ENCODE results near the gene CNIH2.

The CNIH2 gene

DNA sequence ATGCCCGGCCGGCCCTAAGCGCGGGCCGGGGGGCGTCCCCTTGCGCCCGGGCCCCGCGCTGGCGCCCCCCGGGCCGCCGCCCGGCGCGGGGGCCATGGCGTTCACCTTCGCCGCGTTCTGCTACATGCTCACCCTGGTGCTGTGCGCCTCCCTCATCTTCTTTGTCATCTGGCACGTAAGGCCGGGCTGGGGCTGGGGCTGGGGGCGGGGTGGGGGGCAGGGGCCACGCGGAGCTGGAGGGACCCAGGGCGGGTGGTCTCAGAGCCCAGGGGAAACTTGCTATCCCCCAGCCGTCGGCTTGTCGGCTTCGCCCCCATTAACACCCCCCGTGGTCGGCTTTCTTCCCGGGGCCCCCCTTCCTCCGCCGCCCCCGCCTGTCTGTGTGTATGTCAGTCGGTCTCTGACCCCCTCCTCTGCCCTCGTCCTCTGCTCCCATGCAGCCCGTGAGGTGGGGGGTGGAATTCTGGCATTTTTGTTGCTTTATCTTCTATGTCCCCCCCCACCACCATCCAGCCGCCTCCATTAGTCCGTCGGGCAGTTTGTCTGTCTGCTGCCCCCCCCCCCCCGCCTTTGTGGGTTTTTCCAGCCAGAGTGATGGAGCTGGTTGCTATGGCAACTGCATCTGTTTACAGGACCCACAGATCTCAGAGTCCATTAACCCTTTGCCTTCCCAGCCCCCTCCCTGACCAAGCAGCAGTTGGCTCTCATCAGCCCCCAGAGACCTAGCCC lies 552 bp downstream of the CNIH2 start:
- DNase-seq, result peak in 2 of 3 experiments; percentile 51 to 76

DNA sequence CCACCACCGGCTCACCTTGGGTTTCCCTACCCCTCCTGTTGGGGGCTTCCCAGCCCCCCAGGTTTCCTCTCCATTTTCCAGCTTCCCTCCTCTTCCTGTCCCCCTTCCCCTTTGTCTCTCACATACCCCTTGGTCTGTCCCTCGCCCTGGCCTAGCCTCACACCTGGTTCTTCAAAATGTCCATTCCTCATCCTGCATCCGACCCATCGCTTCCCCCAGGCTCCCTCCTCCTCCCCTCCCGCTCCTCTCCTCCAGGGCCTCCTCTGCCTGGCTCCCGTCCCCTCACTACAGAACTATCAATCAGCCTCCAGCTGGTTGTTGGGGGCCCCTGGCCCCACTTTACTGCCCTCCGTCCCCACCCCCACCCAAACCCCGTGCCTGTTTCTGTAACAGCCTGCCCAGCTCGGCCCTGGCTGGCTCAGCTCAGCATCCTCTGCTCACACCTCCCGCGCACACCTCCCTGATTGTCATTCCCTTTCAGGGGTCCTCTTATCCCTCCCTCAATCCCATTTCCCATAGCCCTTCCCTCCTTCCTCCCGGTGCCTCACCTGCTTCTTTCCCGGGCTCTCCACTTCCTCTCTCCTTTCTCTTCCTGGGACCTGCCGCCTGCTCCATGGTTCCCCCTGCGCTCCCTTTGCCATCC lies 1.2 kb downstream of the CNIH2 start:
- no peak for DNase-seq

DNA sequence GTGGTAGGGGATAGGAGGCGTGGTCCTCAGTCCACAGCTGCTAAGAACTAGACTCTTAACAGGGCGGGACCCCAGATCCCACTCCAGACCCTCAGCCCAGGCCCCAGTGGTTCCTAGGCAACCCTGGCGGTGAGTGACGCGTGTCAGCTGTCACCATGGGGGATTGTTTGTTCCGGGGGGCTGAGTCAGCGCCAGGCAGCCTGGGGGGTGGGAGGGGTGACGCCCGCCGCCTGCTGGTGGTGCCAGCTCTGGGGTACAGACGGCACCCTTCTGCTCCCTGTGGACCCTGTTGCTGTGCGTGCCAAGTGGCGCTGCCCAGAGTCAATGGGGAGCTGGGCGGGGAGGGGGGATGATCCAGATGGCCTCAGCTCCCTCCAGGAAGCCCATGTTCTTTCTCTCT lies 2.5 kb downstream of the CNIH2 start:
- peak in 2 of 3 experiments; percentile 27 to 61 for DNase-seq

DNA sequence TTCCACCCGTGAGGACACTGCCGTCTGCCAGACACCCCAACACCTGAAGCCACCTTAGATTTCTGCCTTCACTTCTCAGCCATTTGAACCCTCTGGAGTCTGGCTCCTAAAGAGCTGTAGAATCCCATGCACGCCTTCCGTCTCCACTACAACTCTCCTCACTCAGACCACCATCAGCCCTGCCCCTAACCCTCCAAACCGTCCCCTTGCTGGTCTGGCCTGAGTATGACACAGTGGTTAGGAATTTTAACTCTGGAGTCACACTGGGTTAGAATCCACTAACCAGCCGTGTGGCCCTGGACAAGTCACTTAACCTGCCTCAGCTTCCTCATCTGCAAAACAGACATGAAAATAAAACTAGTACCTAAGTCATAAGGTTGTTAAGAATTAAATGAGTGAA lies 3.0 kb downstream of the CNIH2 start:
- DNase-seq, result no peak

DNA sequence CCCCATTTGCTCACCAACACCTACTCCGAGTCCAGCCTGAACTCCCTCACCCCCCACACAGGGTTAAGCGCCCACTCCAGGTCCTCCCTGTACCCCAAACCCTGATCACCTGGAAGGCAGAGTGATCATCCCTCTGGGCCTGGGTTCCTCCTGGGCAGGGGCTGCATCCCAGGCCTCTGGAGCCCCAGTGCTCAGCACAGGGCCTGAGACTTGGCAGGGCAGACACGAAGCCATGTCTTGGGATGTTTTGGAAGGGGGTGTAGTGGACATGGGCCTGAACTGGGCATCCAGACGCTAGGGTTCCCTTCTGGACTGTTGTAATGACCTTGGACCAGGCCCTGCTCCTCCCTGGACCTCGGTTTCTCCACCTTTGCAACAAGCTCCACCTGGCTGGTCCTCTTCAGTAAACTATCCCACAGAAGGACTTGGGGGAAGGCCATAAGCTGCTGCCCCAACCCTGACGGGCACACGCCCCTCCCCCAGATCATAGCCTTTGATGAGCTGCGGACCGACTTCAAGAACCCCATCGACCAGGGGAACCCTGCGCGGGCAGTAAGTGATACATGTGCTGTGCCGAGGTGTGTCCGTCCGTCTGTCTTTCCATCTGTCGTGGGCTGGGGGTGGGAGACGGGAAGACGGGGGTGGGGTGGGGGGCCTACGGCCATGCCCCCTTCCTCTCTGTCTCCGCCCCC lies 3.9 kb downstream of the CNIH2 start:
- no peak for DNase-seq

DNA sequence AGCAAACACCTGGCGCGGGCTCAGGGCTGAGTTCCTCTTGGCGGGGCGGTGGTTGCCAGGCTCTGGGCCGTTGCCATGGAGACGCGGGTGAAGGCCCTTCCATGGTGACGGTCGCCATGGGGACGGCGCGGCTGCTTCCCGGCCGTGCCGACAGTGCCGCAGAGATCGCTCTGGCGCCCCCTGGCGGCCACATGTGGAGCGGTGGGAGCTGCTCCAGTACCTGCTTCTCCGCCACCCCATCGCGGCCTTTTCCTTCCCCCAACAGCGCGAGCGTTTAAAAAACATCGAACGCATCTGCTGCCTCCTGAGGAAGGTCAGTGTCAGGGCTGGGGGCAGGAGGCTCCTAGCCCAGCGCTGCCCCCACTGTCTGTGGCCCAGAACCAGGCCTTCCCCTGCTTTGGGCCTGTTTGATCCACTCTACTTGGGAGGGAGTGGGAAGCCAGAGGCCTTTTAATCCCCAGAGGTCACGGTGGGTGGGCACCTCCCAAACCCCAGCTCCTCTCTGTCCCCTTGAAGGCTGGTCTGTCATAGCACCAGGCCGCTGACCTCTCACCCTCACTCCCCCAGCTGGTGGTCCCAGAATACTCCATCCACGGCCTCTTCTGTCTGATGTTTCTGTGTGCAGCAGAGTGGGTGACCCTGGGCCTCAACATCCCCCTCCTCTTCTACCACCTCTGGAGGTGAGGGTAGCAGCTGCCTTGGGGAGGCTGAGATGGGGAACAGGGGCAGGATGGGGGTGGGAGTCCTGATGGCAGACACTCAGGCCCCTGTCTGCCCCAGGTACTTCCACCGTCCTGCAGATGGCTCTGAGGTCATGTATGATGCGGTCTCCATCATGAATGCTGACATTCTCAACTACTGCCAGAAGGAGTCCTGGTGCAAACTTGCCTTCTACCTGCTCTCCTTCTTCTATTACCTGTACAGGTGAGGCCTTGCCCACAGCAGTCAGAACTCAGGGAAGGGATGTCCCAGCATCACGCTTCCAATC lies 4.8 kb downstream of the CNIH2 start:
- DNase-seq, result peak; percentile 98 to 99 (median 99)

DNA sequence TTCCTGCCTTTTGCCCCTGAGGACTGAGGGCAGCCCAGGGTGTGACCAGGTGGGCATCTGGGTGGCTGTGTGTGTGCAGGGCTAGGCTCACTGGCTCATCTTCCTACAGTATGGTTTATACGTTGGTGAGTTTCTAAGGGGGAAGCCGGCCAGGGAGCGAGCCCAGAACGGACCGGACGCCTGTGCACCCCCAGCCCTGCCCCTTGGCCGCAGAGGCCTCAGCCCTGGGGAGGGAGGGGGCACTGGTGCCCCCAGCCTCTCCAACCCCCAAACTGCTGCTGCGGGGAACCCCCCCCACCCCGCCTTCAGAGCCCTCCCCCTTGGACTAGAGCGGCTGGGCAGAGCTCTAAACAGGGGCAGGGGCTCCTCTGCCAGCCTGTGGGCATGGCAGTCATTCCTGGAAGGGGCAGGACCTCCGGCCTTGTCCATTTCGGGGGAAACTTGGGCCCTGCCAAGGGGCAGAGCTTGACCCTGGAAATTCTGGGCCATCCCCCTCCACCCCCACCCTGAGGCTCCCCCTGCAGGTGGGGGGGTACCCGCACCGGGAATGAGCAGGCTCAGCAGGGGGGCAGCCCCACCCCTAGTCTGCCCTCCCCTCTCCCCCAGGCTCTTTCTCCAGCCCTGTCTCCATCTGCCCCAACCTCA lies 5.6 kb downstream of the CNIH2 start:
- DNase-seq, result no peak

DNA sequence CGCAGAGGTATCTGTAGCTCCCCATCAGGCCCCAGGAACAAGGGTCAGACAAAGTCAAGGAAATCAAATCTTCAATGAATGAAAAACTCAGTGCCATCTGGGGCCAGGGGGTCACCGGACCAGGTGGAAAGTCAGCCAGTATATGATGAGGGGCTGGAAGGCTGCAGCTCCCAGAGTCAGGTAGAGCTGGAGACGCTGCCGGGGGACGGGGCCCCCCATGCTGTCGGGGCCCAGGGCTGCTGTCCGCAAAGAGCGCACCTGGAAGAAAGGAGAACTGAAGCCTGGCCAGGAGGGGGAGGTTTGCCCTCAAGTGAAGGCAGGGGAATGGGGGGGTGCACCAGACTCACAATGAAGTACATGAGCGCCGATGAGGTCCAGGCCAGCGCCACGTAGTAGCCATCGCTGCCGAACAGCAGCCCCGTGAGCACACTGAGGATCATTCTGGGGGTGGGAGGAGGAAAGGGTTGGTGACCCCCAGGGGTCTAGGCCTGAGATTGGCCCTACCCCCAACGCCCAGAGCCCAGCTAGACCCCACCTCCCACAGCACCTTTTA lies 6.6 kb downstream of the CNIH2 start:
- no peak for DNase-seq

DNA sequence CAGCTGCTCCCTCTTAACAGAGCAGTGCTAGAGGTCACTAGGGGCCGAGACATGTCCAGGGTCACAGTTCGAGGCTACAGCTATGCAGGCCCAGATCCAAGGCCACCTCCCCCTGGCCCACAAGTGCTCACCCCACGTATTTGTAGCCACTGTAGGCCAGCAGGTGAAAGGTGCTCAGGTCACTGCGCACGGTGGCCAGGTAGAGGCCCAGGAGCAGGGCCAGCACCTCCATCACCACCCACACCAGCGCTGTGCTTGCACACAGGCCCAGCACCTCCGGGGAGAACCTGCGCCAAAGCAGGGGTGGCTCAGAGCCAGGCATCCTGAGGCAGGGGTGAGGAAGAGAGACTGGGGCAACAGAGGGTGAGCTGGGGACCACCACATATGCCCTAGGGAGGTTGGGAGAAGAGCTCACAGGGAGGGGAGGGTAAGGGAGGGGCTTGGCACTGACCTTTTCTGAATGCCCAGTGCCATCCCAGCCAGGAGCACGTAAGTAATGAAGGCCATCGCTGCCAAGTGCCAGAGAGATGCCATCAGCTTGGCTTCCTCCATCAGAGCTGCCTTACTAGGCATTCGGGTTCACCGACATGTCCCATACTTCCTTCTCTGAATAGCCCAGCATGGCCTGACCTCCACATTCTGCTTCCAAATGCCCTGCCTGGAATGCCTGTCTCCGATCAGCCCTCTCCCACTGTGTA lies 7.4 kb downstream of the CNIH2 start:
- DNase-seq, result no peak

DNA sequence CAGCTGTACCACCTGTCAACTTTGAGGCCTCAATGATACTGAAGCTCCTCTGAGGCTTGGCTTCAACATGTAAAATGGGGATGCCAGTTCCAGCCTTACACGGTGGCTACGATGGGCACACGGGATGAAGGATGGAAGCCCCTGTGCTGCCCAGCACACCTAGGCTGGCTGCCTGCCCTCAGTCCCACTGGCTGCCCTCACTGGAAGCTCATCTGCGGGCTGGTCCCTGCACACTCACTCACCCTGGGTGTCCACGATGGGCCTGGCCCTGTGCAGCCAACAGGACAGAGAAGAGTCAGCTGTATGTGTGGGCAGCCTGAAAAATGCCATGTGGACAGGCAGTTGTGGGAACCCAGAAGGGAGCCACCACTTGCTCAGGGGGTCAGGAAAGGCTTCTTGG lies 8.7 kb downstream of the CNIH2 start:
- DNase-seq, result no peak

DNA sequence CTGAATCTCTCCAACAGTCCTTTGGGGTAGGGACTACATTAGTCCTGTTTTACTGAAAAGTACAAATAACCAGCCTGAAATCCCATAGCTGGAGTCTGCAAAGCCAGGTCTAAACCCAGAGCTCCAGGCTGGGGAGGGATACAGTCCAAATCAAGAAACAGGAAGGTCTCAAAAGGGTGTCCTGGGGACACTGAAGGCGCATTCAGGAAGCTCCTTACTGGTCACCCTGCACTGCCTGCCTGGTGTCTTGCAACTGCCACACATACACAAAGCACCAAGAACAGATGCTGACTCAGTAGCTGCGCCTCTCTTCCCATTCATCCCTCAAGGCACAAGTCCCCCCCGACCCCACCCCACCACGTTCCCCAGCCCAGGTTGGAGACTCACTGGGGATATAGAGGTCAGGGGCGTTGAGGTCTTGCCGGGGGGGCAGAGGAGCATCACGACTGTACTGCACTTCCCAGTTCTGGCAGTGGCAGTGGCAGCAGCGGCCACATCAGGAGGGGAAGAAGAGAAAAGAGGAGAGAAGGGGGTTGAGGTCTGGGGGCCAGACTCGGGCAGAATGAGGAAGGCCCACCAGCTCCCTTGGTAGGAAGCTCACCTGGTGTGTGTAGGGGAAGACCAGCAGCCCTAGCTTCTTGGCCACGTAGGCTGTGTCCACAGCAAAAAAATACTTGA lies 9.4 kb downstream of the CNIH2 start:
- DNase-seq, result no peak

DNA sequence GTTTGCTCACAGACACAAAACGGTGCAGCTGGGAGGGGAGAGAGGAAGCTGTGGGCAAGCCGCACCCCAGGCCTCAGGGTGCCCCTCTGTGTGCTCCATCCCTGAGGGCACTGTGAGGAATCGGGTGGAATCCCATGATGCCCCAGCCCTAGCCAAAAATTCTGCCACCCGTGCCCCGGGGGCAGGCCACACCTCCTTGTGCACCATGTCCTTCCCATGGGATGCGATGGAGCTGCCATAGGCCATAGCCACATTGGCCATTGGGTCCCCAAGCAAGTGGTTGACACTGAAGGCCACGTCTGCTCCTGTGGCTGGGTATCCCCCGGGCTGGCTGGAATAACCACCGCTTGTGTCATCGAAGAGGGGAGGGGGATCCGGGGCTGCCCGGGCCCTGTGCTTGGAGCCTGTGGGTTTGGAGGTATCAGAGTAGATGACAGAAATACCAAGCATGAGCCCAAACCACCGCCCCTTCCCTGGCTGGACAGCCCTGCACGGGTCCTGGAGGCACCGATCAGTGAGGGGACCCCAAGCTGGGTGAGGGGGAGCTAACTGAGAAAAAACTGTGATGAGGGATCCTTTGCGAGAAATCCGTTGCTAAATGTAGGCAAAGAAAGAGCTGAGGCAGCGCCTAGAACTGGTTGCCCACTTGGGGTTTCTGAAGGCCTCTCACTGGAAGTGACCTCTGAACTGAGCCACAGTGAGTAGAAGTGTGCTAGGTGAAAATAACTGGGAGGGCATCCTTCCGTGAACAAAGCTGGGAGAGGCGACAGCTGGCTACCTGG lies 10.1 kb downstream of the CNIH2 start:
- peak in 1 of 3 experiments; percentile 81 for DNase-seq

DNA sequence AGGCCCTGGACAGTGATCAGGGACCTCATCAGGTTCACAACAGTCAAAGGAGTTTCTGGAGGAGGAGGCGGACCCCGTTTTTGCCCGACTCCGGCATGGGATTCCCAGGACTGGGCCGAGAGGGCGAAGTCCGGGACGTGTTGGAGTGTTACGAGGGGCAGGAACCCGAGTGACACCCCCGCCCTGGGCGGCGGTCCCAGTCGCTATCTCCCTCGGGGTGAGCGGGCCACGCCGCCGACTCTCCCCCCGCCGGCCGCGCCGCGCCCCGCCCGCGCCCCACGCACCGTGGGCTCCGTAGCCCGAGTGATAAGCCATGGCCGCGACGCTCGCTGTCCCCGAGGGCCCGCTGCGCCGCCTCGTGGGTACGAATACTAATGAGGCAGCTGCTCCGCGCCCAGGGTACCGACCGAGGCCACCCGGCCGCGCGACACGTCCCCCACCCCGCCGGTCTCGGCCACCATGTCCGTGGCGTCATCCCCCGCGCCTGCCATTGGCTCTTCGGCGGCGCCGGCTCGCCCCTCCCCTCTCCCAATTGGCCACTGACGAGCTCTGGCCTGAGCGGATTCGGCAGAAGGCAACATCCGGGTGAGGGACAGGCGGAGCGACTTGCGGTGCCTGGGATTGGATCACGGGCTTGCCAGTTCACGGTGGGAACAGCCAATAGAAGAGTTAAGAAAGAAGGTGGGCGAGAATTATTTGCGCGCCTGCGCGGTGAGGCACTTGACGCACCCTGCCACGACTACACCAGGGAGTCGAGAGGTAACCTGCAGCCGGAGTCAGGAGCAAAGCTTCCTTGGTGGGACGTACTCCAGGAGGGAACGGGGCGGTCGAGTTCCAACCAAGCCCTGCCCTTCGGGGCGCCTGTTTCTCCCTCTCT lies 10.9 kb downstream of the CNIH2 start, which contains the start of gene YIF1A:
YIF1A (minus strand) TSS at position 473 of the 877 bp plus-strand sequence; CDS start at position 315, 158 bp downstream.
- peak; percentile 99 to 100 (median 99) for DNase-seq

DNA sequence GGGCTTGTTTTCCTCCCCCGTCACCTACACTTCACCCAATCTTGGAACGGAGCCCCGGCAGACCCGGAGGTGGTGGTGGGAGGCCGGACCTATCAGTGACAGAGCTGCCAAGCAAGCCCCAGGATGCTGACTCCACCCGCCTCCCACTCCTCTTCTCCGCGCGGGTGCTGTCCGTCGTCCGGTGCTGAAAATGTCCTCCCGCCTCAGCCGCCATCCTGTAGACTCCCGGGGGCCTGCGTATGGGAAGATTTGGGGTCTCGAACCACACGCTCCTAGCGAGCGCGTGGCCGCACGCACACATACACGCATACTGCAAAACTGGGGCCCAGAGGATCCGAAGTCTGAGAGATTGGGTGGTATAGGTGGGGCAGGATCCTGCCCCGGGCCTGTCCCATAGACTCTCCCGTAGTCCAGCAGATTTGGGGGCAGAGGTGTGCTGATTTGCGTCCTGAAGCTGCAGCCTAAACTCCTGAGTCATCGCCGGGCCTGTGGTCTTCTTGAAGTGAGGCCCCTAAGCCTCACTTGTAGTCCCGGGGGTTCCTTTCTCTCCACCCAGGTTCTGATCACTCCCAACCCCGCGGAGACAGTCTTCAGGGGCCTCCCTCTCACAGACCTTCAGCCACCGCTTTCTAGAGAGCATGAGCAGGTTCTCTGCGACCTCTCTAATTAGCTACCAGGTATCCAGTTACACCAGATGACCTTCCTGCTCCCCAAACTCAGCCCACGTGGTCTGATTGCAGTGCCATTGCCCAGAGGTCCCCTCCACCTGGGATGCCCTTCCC lies 11.8 kb downstream of the CNIH2 start:
- peak in 2 of 3 experiments; percentile 46 to 62 for DNase-seq

DNA sequence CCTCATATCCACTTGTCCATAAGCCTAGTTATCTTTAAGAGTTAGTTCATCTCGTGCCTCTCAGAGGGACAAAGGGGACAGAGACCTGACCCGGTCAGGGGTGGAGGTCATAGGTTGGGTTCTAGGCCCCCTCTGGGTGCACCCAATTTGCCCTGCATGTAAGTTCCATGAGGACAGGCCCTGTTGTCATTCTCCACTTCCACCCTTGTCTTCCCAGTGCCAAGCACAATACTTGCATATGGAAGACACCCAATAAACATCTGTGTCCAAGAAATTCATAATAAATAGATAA lies 12.3 kb downstream of the CNIH2 start:
- no peak for DNase-seq

DNA sequence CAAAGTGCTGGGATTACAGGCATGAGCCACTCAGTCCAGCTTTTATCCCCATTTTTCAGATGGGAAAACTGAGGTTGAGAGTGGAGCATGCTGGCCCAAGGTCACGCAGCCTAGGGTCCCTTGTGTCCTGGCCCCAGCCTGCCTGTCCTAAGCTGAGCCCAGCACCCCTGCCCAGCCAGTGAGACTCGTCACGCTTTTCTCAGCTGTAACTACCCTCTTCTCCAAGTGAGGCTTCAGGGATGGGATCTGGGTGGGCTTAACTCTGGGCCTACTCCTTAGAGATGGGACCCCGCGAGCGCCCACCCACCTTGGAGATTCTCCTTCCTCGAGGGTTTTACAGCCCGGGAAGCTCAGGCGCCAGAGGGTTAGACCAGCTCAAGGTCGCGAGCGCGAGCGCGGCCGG lies 13.3 kb downstream of the CNIH2 start:
- no peak for DNase-seq

DNA sequence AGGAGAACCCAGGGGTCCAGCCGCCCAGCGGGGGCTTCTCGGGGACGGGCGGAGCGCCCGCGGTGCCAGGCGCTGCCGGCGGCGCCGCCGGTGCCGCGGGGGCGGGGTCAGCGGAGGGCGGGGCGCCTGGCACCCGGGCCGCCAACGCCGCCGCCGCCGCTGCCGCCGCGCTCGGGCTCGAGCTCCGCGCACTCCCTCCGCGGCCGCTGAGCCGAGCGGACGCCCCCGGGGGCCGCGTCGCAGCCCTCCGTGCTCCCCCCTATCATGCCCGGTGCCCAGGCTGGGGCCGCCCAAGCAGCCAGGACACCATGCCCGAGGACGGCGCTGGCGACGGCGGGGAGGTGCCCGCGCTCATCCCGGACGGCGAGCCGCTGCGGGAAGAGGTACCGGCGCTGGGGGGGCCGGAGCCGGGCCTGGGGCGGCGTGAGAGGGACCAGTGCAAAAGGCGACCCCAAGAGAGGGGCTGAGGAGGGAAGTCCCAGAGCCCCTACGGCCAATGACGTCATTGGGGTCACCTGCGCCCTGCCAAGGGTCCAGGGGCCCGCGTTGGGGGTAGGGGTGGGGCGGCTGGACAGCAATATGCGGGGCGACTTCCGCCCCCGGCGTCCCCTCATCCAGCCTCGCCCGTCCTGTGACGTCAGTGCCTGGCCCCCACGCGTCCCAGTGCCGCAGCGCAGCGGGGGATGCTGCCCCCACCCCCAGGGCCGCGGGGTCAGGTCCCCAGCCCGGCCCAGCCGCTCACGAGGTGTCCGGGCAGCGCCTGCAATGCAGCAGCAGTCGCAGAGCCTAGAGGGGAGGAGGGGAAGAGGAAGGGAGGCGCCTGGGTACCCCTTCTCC lies 13.9 kb downstream of the CNIH2 start, which contains the start of gene TMEM151A:
TMEM151A (plus strand) TSS at position 189 of the 837 bp plus-strand sequence; CDS start at position 309, 120 bp downstream.
- peak; percentile 16 to 58 (median 56) for DNase-seq

All from NCI-H1417 (cell line).